ENCODE data around the gene STXBP1. TPM values are rescaled to one million over a fixed set of nuclear protein-coding genes. Genes with fewer than 3 reads are reported as not detected.

STXBP1 gene
- total and polyA plus RNA-seq, 9 of the 15 experiments (the other 6 are each of a cell fraction or from before 2014, with no cell fraction given), result 4.6 to 35.1 (median 9.7) TPM

DNA sequence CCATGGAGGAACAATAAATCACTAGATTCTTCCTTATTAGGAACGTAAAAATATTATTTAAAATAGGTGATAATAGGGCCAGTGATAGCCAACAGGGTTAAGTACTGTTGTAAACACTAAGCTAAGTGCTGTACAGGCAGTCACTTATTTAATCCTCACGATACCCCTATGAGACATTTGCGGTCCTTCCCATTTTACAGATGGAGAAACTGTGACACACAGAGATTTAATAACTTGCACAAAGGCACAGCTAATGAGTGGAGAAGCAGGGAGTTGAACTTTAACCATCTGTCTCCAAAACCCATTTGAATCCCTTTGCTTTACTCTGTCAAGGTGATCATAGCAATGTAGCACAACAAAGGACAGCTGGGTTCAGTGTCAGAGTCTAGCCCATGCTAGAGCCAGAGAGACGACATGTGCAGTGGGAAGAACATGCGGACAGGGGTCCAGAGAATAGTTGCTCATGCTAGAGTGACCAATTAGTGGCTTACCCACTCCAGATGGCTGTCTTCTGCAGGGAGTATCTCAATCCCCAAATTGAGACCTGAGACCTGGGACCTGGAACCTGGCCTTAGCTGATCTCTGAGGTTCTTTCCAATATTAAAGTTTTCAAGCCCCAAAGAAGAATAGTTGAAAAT lies 28.9 kb downstream of the STXBP1 start (continued):
- TF ChIP-seq, protein P1, sequence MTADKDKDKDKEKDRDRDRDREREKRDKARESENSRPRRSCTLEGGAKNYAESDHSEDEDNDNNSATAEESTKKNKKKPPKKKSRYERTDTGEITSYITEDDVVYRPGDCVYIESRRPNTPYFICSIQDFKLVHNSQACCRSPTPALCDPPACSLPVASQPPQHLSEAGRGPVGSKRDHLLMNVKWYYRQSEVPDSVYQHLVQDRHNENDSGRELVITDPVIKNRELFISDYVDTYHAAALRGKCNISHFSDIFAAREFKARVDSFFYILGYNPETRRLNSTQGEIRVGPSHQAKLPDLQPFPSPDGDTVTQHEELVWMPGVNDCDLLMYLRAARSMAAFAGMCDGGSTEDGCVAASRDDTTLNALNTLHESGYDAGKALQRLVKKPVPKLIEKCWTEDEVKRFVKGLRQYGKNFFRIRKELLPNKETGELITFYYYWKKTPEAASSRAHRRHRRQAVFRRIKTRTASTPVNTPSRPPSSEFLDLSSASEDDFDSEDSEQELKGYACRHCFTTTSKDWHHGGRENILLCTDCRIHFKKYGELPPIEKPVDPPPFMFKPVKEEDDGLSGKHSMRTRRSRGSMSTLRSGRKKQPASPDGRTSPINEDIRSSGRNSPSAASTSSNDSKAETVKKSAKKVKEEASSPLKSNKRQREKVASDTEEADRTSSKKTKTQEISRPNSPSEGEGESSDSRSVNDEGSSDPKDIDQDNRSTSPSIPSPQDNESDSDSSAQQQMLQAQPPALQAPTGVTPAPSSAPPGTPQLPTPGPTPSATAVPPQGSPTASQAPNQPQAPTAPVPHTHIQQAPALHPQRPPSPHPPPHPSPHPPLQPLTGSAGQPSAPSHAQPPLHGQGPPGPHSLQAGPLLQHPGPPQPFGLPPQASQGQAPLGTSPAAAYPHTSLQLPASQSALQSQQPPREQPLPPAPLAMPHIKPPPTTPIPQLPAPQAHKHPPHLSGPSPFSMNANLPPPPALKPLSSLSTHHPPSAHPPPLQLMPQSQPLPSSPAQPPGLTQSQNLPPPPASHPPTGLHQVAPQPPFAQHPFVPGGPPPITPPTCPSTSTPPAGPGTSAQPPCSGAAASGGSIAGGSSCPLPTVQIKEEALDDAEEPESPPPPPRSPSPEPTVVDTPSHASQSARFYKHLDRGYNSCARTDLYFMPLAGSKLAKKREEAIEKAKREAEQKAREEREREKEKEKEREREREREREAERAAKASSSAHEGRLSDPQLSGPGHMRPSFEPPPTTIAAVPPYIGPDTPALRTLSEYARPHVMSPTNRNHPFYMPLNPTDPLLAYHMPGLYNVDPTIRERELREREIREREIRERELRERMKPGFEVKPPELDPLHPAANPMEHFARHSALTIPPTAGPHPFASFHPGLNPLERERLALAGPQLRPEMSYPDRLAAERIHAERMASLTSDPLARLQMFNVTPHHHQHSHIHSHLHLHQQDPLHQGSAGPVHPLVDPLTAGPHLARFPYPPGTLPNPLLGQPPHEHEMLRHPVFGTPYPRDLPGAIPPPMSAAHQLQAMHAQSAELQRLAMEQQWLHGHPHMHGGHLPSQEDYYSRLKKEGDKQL (CRISPR knock-in tag; IDR thresholded peaks at IDR 0.05; ENCODE audit: borderline replicate concordance), result no peak
- TF ChIP-seq SRSF7 (optimal IDR thresholded peaks at IDR 0.05; ENCODE audit: low read depth, low read length), result no peak
- TF ChIP-seq, protein P2, sequence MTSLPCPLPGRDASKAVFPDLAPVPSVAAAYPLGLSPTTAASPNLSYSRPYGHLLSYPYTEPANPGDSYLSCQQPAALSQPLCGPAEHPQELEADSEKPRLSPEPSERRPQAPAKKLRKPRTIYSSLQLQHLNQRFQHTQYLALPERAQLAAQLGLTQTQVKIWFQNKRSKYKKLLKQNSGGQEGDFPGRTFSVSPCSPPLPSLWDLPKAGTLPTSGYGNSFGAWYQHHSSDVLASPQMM (CRISPR knock-in tag; IDR thresholded peaks at IDR 0.05), result no peak

All from K562 (cell line).